ENCODE measurements around the gene EGFL7.

DNA sequence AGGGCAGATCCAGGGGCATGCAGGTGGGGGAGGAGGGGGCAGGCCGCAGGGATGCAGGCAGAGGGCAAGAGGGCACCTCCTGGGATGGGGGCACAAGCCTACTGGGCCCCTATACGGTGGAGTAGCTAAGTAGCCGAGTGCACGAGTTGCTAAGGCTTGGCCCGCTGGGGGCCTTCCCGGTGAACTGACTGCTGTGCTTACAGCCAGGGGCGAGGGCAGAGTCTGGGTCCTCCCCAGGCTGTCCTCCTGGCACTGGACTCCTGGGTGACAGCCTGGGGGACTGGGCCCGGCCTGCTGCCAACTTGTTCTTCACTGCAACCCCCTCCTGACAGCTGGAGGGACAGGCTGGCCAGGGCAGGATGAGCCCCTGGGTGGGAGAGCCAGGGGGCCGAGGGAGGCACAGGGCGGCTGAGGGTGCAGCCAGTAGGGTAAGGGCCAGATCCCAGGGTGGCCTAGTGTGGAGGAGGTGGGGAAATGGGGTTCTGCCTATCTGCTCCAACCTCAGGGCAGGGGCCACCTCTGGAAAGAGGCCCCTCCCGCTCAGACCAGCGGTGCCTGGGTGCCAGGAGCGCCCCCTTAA is 1.7 kb upstream of the EGFL7 start:
- TF ChIP-seq, protein P1, sequence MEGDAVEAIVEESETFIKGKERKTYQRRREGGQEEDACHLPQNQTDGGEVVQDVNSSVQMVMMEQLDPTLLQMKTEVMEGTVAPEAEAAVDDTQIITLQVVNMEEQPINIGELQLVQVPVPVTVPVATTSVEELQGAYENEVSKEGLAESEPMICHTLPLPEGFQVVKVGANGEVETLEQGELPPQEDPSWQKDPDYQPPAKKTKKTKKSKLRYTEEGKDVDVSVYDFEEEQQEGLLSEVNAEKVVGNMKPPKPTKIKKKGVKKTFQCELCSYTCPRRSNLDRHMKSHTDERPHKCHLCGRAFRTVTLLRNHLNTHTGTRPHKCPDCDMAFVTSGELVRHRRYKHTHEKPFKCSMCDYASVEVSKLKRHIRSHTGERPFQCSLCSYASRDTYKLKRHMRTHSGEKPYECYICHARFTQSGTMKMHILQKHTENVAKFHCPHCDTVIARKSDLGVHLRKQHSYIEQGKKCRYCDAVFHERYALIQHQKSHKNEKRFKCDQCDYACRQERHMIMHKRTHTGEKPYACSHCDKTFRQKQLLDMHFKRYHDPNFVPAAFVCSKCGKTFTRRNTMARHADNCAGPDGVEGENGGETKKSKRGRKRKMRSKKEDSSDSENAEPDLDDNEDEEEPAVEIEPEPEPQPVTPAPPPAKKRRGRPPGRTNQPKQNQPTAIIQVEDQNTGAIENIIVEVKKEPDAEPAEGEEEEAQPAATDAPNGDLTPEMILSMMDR (conservative IDR thresholded peaks at IDR 0.05 in 1 of 2, IDR thresholded peaks at IDR 0.05 in 1 of 2; ENCODE audit: low read depth in 1 of 2, low read length in 2 of 2), result no peak
- no peak for TF ChIP-seq EZH2 (IDR thresholded peaks at IDR 0.05; ENCODE audit: low read length, missing control alignments)

All from fibroblast of lung (primary cell).